GM19463 (cell line): ENCODE data around the gene CHRND.

ENCODE experiments used
- ATAC-seq: cut with Tn5 transposase; IDR thresholded peaks from one replicate; pipeline ENCODE4 v1.9.1; 2021; ENCODE audit warnings: mild to moderate bottlenecking, moderate library complexity; ENCODE audit not compliant: unreplicated experiment

The CHRND gene

DNA sequence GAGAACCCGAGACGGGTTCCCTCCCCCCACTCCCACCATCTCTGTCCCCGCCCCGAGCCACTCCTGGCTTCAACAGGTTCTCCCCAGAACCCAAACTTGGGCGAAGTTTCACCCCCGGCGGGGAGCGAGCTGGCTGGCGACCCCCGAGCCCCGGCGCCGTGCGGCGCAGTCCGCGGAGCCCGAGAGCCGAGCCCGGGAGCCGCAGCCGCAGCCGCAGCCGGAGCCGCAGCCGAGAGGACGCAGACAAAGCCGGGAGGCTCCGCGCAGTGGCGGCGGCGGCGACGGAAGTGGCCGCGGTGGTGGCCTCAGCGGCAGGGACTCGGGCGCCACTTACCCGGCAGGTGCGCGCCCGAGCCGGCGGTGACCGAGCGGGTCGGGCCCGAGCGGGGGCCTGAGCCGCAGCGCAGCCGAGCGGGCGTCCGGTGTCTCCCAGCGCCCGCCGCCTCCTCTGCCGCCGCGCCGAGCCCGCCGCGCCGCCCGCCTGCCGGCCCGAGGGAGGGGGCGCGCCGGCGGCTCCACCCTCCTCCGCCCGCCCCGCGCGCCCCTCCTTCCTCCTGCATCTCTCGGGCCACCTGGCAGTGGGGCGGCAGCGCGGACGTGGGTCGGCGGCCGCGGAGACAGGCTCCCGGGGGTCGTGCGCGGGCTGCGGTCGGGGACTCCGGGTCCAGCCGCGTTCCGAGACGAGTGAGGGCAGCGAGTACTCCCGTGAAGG, 38.4 kb upstream of the CHRND start, which contains the start of gene ECEL1:
TSS of gene ECEL1 (minus strand) at position 450 of the 712 bp plus-strand sequence. CDS start 1,181 bp downstream, outside the sequence.
- no peak for ATAC-seq

DNA sequence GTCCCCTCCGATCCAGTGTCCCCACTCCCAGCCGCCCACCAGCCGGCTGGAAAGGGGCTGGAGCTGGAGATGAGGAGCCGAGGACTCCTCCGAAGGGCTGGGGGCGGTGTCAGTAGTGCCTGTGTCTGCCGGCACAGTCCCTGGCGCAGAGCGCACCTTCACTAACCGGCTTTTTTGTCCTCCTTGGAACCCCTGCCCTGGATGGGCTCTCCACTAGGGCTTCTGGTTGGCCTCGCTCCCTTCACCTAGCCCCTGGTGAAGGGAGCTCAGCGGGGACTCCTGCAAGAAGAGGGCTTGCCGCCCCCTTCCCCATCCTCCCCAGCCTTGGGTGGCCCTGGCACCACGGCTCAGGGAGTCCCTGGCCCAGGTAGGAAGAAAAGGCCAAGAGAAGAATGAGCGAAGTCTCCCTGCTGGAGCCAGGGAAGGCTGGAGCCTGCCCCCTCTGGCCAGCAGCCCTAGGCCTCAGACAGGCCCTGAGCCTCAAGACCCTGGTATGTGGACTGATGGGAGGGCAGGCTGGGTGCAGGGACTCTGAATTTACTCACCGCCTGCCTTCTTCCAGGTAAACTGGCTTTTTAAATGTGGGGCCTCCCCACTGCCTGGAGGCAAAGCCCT, 37.8 kb upstream of the CHRND start:
- no peak for ATAC-seq

DNA sequence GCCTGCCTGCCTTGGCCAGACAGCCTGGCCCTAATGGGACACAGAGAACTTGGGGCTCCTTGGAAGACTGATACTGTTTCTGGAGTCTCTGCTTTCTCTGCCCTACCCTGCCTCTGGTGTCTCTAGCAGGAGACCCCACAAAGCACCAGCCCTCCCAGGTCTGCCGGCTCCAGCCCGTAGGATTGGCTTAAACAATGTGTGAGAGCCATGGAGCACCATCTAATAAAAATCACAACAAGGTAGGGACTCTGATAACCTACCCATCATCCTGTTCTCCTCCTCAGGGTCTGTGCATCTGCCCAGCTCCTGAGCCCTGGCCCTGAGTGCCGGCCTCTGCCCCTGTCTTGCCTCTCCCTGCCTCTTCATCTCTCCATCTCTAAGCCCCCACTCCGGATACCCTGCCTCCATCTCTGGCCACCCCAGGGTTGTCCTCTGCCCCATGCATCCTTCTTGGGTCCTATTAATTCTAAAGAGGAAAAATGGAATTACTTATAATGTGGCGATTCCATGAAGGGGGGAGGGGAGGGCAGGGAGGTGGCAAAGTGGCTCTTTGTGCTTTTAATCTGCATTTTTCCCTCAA, 37.1 kb upstream of the CHRND start:
- no peak for ATAC-seq

DNA sequence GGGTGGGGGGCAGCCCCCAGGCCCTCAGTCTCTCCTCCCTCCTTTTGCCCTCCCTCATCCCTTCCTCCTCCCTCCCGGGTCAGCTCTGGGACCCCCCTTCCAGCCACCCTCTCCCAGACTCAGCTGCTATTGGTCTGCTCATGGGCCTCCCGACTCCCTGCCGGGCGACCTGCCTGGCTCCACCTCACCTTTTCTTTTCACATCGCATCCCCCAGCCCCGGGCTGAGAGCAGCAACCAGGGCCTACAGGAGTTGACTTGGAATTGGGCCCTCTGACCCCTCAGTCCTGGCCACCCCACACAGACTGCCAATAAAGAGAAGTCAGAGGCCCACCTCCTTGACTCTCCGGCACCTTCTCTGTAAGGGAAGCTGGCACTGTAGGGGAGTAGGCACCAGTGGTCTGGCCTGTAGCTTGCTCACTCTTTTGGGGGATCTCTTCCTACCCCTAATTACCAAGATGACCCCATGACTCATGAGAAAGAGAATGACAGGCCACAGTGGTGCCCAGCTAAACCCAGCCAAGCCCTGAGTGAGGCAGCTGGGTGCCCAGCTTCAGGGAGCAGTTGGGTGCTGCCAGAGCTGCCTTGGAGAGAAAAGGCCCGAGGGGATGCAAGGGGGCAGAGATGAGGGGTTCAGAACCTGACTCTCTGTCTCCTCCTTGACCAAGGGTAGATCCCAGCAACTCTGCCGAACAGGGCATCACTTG, 36.3 kb upstream of the CHRND start:
- ATAC-seq: no peak

DNA sequence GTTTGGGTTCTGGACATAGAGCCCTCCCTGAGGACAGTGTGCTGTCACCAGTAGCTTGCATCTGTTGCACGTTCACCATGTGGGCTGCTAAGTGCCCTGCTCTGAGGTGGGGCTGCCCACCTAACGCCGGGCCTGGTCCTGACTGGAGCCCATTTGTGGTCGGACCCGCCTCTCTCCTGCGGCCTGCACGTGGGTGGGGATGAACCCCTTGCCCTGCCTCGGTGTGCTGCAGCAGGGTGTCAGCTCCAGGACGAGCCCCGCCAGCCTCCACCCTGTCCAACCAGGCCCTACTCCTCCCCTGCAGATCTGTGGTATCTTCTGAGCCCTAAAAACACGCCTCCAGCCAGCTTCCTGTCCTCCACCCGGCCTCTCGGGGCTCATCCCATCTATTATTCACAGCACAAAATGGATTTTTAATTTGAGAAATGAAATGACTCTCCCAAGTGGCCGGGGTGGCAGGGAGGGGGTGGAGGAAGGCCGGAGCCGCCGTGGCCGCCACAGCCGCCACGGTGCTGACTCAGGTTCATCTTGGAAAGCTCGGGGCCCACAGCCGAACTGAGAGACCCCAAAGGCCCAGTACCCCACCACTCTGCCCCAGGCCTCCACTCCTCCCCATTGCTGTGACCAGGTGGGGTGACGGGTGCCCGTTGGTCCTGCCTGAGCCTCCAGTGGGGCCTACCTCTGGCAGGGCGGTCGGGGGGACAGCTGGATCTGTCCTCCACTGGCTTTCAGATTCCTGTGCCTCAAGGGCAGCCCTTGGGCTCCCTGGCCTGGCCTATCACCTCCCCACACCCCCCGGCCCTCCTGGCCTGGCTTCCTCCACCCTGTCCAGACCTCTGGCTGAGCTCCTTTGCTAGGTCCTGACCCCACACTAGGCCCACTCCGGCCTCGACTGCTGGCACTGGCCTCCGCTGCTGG, 35.5 kb upstream of the CHRND start:
- ATAC-seq: no peak

DNA sequence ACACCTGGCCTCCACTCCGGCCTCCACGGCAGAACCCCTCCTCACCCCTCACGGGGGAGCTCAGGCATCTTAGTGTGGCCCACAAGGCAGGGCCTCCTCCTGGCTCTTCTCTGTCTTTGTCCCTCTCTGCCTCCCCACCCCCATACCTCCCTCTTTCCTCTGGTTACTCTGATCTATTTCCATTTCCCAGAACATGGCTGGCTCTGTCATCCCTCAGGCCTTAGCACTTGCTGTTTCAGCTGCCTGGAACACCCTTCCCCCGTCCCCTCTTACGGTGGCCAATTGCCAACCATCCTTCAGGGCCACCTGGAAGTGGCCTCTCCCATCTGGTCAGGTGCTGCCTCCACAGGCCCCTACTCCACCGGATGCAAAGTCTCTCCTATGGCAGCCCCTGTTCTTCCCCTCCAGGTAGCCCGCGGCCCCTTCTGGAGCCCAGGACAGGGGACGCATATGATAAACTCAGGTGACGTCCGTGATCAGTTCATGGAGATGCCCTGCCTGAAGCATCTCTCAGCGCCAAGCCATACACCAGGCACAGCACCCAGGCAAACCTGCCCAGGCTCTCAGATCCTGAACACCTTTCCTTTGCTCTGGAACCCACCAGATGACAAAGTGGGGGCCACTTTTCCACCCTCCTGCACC, 34.7 kb upstream of the CHRND start:
- no peak for ATAC-seq

DNA sequence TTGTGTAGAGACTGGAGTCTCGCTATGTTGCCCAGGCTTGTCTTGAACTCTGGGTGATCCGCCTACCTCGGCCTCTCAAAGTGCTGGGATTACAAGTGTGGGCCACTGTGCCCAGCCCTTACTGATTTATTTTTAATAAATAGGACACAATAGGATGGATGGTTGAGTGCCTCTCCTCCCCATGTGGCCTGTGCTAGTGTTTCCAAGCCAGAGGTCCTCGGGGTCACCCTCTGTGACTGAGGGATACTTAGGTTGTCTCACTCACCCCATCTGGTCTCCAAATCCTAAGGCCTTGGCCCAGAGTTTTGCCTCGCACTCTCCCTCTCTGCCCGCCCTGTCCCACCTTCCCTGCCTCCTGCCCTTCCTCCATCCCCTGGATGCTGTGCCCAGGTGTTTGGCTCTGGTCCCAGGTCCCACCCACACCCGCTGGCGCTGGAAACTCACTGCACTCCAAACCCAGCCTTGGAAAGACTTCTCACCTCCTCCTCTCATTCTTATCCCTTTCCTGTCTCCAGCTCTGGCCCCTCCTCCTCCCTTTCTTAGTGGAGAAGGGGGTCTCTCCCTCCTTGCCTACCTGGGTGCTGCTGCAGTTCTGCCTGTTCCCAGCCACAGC, 33.6 kb upstream of the CHRND start:
- ATAC-seq: no peak

DNA sequence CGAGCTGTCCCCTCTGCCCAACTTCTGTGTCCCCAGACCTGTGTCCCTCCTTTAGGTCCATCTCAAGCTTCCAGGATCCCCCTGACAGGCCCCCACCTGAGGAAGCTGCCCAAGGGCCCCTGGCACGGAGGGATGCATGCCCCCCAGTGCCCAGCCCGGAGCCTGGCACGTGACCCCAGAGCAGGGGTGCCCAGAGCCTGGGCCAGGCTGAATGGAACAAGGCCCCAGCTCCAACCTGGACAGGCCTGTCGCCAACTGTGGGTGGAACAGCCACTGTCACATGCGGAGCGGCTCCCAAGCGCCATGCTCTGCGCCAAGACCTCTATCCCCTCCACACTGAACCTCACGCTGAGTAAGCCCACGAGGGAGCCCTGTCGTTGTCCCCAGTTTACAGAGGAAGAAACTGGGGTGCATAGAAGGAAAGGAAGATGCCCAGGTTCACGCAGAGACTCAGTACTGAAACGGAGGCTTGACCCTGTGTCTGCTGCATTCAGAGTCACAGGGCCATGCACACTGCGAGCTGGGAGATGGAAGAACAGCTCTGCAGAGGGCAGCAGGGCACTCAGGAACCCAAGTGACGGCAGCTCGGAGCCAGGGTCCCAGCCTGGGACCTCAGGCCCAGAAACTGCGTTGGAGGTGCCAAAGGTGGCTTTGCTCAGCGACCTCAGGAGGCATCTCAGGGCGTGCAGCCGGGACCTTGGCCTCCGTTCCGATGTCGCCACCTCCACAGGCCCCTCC, 32.8 kb upstream of the CHRND start:
- no peak for ATAC-seq

DNA sequence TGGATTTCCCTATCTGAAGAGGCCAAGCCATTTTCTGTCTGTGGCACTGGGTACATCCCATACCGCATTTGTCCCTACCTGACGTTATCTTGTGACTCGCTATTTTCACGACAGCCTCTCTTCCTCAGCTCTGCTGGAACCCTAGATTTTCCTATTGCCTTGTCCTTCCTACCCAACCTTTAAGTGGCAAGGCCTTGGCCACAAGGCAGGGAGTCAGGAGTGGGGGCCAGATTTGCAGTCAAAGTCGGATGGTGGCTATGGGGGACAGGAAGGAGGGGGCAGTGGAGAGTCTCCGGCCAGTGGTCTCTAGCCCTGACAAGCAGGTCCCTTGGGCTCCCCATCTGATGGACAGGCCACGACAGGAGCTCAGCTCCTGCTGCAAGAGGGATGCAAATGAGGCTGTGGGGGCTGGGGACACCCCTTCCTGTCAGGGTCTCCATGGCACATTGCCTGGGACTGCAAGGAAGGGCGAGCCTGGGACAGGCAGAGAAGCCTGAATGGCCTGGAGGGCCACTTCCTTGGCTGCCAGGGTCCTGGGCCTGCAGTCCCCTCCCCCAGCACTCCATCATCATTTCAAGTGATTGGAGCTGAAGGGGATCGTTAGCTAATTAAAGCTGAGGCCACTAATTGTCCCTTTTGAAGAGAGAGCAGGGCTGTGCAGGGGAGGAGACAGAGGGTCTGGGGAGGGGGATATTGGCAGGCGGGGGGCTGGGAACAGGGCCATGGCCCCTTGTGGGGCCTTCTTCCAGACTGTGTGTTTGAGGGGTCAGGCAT, 32.1 kb upstream of the CHRND start:
- no peak for ATAC-seq

DNA sequence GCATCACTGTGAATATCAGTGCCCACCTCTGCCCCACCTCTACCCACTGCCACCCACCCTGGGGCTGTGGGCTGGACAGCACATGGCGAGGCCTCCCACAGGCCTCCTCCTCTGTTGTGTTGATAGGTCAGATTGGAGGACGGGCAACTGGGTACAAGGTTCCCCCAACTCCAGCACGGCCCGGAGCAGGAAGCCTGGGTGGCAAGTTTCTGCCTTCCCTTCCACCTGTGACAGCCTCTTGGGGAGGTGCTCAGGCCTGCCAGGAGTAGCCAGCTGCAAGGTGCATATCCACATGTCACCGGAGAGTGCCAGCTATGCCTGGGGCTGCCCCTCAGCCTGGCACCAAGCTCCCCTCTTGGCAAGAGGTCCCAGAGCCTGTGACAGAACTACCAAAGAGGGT, 31.4 kb upstream of the CHRND start:
- ATAC-seq: no peak

DNA sequence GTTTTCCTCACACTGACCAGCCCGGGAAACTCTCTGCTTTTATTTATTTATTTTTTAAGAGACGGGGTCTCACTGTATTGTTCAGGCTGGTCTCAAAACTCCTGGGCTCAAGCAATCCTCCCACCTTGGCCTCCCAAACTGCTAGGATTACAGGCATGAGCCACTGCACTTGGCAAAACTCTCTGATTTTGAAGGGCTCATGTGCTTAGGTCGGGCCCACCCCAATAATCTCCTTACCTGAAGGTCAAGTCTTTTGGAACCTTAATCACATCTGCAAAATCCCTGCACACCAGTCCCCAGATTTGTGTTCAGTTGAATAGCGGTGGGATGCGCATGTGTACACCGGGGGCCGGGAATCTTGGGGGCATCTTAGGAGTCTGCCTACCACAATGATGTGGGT, 30.7 kb upstream of the CHRND start:
- ATAC-seq: no peak

DNA sequence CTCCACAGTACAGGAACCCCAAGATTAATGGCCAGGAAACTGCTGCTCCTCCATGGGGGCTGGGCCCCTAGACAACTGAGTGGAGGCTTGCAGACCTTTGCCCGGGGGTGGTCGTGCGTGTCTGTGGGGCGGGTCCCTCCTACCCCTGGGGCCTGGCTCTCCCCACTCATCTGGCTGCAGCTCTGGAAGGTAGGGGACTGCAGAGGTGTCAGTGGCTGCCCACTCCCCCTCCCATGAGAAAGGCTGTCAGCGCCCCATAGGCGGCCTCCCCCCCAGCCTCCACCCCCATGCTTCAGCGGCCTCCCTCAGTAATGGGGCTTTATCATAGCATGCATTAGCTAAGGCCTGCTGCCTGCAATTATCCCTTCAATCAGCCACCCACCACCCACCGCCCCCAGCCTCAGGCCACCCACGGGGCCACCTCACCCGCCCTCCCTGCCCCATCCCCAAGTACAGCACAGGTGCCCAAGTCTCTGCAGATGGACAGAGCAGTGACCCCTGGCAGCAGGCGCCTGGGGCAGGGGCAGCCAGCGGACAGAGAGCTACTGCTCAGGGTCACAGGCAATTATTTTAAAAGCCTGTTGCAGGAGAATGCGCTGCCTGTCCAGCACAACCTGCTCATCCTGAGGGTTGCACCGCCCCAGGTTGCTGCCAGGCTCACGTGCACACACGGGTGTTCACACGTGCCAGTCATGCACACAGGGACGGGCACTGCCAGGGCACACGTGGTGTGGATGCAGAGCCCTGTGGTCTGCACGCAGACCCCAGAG, 29.3 kb upstream of the CHRND start:
- ATAC-seq: no peak

DNA sequence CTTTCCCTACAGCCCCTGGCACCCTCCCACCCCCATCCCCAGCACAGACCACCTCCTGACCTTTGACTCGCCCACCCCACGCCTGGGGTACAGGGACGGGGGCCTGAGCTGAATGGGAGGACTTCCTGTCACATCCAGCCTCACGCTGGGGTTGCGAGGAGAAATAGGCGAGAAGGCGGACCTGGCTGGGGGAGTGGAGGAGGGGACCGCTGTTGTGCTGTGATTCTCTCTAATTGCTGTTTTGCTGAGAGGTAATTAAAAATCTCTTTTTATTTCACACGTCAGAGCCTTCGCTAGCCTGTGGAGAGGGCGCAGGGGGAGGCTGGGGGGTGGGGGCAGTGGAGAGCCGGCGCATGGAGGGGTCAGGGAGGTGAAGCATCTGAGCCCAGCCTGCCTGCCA, 28.6 kb upstream of the CHRND start:
- no peak for ATAC-seq

DNA sequence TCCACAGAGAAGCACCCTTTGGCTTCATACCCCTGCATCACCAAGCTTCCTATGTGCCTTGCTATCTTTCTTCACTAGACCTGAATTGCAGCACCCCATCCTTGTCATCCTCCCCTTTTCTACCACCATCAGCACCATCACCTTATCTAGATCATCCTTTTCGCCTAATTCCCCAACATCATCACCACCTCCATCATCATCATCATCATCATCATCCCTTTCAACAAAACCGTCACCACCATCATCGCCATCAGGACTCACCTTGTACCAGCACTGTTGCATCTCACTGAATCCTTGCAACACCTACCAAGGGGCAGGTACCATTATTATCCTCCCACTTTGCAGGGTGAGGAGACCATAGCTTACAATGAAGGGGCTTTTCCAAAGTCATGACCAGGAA, 27.5 kb upstream of the CHRND start:
- no peak for ATAC-seq

DNA sequence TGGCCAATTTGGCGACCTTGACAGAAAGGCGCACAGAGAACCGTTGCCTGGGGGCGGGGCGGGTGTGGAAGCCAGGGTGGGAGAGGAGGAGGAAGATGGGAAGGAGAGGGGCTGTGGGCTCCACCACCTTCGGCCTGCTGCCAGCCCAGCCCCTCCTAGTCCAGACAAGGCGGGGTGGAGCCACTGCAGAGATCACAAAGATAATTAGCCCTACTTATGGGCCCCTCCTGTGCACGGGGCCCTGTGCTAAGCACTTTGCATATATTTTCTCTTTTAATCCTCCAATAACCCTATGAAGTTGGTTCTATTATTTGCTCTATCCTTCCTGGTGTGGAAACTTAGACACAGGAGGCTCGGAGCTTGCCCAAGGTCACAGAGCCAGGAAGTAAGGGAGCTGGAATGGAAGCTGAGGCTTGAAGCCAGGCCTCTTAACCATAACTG, 24.6 kb upstream of the CHRND start:
- no peak for ATAC-seq

DNA sequence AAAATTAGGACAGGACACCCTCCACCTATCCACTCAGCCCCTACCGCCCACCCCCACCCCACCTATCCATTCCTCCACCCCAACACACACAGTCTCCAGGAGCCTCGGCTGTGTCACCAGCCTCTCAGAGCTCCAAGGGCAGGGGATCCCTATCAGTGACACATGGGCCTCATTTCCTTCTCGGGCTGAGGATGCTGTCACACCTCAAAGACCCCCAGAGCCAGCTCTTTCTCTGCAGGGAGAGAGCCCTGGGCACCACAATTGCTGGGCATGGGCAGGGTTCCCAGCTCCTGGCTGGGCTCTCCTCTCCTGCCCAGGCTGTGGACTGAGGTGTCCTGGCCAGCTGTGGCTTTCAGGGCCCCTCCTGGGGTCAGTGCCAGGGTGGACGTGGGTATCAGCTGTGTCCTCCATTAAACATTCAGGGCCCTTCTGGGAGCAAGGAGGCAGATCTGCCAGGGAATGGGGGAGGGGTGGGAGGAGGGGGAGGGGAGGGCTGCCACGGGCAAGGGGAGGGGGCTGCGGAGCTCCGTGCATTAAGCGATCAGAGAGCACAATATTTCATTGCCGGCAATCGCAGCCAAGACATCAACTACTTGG, 24.1 kb upstream of the CHRND start:
- ATAC-seq: no peak

DNA sequence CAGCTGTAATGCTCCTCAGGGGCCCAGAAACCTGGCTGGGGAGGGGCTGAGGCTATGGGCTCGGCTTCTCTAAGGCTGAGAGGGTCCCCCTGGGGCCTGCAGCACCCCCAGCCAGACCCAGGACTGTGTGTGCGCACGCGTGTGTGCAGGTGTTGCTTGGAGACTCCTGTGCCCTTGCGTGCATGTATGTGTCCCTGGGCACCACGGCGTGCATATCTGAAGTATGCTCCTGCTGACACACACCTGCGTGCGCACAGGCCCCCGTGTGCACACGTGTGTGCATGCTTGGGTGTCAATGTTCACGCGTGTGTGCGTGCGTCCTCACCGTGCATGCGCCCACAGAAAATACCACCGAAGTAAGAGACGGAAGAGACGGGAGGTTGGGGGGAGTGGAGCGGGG, 23.4 kb upstream of the CHRND start:
- ATAC-seq: no peak
